Astrocyte of the cerebellum (primary cell): ENCODE data around the gene SORCS3.

Experiments
- DNase-seq: peaks from one replicate; pipeline ENCODE4 v3.0.0-alpha.2; 2011; ENCODE audit warnings: low read depth
- H3K4me3 ChIP-seq: 2 replicates; pipeline ENCODE4 v1.5.1; 2011; ENCODE audit warnings: mild to moderate bottlenecking, low read depth, low read length, moderate library complexity
- CTCF ChIP-seq: IDR thresholded peaks from 2 replicates; pipeline ENCODE4 v1.5.1; 2012; ENCODE audit warnings: low read length, low read depth, moderate library complexity, mild to moderate bottlenecking; ENCODE audit errors: missing control alignments
- in situ Hi-C: cut with HindIII; loops from 2 replicates; pipeline ENCODE4 v1.10.0; 2017; ENCODE audit warnings: low sequenced_read_pairs

The SORCS3 gene

GRCh38 chr10:105185161-105185560 lies 544.1 kb downstream of the SORCS3 start:
- H3K4me3 ChIP-seq: no peak overlapping the region
- DNase-seq: no peak
- in situ Hi-C loops: no loop called here
- TF ChIP-seq CTCF: no peak

GRCh38 chr10:105187243-105187642 lies 546.2 kb downstream of the SORCS3 start:
- in situ Hi-C loops: no loop called here
- no peak for TF ChIP-seq CTCF
- H3K4me3 ChIP-seq: no peak overlapping the region
- DNase-seq: peak; percentile 35

GRCh38 chr10:105188737-105189462 lies 547.8 kb downstream of the SORCS3 start:
- in situ Hi-C loops: no loop called here
- no peak for TF ChIP-seq CTCF
- no peak overlapping the region for H3K4me3 ChIP-seq
- DNase-seq: peak; percentile 75

GRCh38 chr10:105189463-105189800 lies 548.3 kb downstream of the SORCS3 start:
- in situ Hi-C loops: no loop called here
- no peak for TF ChIP-seq CTCF
- peak; percentile 18 for DNase-seq
- H3K4me3 ChIP-seq: no peak overlapping the region

GRCh38 chr10:105192146-105192545 lies 551.1 kb downstream of the SORCS3 start:
- no peak overlapping the region for H3K4me3 ChIP-seq
- in situ Hi-C loops: no loop called here
- TF ChIP-seq CTCF: no peak
- DNase-seq: no peak

GRCh38 chr10:105192861-105193260 lies 551.8 kb downstream of the SORCS3 start:
- in situ Hi-C loops: no loop called here
- DNase-seq: no peak
- no peak overlapping the region for H3K4me3 ChIP-seq
- no peak for TF ChIP-seq CTCF
